ENCODE results near the gene BCL2L13. TPM values are rescaled to one million over a fixed set of nuclear protein-coding genes. Genes with fewer than 3 reads are reported as not detected.

The BCL2L13 gene
- total RNA-seq, 1 experiment from 2014 or later = 26.0 TPM

GRCh38 chr22:17741866-17742526 is 103.4 kb downstream of the BCL2L13 start:
- Mint-ChIP-seq H3K4me1 (peaks cover 13 to 22% of the 10 kb centered on the region in 2 experiments), H3K27me3 (ENCODE audit: low read depth) (no peaks in the 10 kb centered on the region; the same call in 1 of the 2 replicates), H3K4me3 (no peak overlapping the region), H3K27ac (peak overlapping the region in 2 of 3 experiments; percentile 6 to 88; a peak in 3 of 7 replicates), H3K9me3 (peaks cover 0 to 2% of the 10 kb centered on the region in 2 experiments; a peak in 1 of 5 replicates), H3K36me3 (ENCODE audit: insufficient read depth in 1 of 3, low read depth in 3 of 3) (peaks cover 0 to 7% (median 0%) of the 10 kb centered on the region in 3 experiments; a peak in 4 of 7 replicates)
- Histone ChIP-seq H2BK5ac (ENCODE audit: insufficient read length, low read length) (no peak overlapping the region), H2BK20ac (ENCODE audit: low read depth, low read length, poor library complexity, severe bottlenecking) (no peak overlapping the region), H3K23me2 (ENCODE audit: insufficient read length, low read depth, low read length, poor library complexity, severe bottlenecking) (no peaks in the 10 kb centered on the region), H3K4me2 (ENCODE audit: insufficient read depth, insufficient read length, low read length) (no peak overlapping the region), H3K79me2 (ENCODE audit: insufficient read depth, low read length) (no peaks in the 10 kb centered on the region), H2AK5ac (ENCODE audit: insufficient read length, low read length) (no peak overlapping the region), H2BK15ac (ENCODE audit: low read depth, low read length) (no peak overlapping the region), H3K9ac (ENCODE audit: extremely low read depth, insufficient read length, low read length) (no peak overlapping the region), H4K20me1 (ENCODE audit: control insufficient read depth, insufficient read depth, insufficient read length) (peaks cover 2% of the 10 kb centered on the region), H2BK12ac (ENCODE audit: insufficient read length, low read depth, low read length) (no peak overlapping the region), H3K4ac (ENCODE audit: low read depth, low read length) (no peak overlapping the region), H3K14ac (ENCODE audit: insufficient read depth, low read length) (no peak overlapping the region), H3K23ac (ENCODE audit: insufficient read length, low read depth, low read length) (no peak overlapping the region), H4K91ac (ENCODE audit: insufficient read length, low read depth, low read length) (no peak overlapping the region), H2BK120ac (ENCODE audit: low read depth, low read length, poor library complexity, severe bottlenecking) (no peak overlapping the region), H3K56ac (ENCODE audit: insufficient read length, low read depth, low read length) (no peak overlapping the region), H2AFZ (ENCODE audit: low read length) (no peak overlapping the region), H4K8ac (replicated peaks; ENCODE audit: insufficient read length, low read depth, low read length) (no peak overlapping the region), H3K4me1 (ENCODE audit: insufficient read depth, low read length) (no peaks in the 10 kb centered on the region), H3K9me3 (ENCODE audit: control insufficient read depth, low read depth, low read length) (no peaks in the 10 kb centered on the region), H3K79me1 (ENCODE audit: insufficient read depth, low read depth, low read length, poor library complexity, severe bottlenecking) (no peaks in the 10 kb centered on the region), H3T11ph (ENCODE audit: low read length) (no peak overlapping the region), H4K5ac (ENCODE audit: insufficient read length, low read depth, low read length) (no peak overlapping the region), H3K27ac (ENCODE audit: insufficient read length, low read depth, low read length) (no peak overlapping the region), H3K18ac (ENCODE audit: insufficient read length, low read depth, low read length) (no peak overlapping the region), H3K27me3 (ENCODE audit: insufficient read depth, low read length) (no peaks in the 10 kb centered on the region)
- no peak for TF ChIP-seq CTCF (conservative IDR thresholded peaks at IDR 0.05)
- no peak for DNase-seq
- WGBS (ENCODE audit: extremely low coverage, insufficient read length, low lambda C conversion rate) = no CpG with 5 or more reads among the region's 18 CpGs
